ENCODE measurements around the gene WDR20.

WDR20 gene

DNA sequence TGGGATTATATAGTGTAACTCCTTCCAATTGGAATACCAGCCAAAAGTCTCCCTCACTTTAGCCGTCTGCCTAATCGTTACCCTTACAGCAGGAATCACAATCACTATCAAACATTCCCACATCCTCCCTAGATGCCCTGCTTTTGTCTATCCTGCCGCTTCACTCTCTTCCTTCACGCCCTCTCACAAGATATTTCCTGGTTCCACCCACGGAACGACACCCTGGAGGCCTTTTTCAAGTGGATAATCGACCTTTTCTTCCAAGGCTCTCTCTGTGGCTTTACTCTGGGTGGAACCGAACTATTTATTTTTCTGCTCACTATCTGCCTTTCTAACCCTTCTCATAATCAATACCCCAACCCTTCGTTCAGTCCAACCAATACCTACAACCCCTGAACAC lies 106.4 kb downstream of the WDR20 start:
- no peak for DNase-seq

DNA sequence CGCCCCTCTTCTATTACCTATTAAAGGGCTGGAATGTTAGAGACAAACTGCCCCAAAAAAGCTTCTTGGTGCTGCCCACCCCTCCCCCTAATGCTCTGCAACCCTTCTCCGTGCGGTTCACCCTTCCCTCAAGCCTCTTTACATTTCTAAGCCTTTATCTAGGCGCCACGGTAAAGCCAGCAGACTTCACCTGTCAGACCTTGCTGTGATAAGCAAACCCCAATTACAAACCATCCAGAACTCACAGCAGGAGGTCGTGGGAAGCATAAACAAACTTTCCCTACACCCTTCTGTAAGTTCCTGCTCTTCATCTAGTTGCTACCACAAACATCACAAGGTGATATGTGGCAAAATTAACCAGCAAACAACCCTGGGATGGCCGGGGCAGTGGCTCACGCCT lies 108.4 kb downstream of the WDR20 start:
- no peak for DNase-seq

DNA sequence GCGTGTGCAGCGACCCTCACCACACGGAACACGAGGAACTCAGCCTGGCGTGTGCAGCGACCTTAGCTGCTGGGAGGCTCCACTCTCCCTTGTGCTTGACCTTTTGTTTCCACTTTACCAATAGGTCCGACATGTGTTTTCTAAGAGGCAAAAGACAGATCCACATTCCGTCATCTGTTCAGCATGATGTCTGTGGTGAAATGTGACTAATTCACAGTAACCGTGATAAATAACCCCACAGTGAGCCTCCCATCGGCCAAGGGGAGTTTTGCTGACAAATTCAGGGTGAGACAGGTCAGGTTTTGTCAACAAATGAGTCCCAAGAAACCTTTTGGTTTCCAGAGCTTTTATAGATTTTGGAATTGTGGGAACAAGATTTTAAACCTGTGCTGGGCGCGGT lies 109.3 kb downstream of the WDR20 start:
- no peak for DNase-seq

DNA sequence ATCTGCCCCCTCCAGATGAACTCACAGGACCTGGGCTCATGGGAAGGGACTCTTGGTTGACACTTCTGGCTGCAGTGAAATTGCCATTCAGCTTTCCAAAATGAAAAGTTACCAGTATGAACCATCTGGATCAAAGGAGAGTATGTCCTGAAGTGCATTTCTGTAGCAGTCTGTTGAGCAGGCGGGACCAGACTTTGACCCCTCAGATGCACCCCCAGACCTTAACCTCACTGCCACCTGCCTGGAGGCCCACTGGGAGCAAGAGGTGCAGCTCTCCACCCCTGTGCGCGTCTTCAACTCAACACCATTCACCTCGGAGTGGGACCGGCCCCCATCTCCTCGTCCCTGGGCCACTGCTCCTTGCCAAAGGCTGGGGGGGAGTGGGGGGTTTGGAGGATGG lies 110.3 kb downstream of the WDR20 start:
- no peak for DNase-seq

DNA sequence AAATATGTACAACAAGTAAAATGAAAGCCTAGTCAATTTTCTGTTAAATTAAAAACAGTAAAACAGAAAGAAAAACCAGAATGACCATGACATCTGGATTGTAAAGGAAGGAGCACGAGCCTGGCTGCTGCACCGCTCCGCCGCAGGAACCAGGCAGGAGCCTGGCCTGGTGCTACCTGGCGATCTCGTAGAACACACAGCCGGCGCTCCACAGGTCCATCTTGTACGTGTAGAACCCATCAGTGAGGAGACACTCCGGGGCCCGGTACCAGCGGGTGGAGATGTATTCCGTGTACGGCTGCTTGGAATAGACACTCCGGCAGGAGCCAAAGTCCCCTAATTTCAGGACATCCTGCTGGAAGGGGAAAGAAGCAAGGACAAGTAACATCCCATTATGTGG lies 110.9 kb downstream of the WDR20 start:
- no peak for DNase-seq

DNA sequence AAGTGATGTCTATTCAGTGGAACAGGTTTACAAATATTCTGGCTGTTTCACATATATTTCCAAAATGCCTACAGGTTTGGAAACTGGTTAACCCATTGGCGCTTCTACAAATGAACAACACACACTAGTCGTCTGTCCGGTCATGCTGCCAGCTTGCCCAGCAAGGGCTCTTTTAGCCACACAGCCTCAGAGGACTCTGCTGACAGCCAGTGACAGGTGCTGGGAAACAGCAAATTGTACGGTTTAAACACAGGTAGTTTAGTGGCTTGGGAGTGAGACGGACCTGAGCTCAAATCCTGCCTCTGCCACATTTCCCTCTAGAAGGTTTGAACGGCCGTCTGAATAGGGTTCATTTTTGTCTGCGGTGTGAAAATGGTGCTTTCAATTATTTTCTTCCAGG lies 111.5 kb downstream of the WDR20 start:
- DNase-seq: no peak

DNA sequence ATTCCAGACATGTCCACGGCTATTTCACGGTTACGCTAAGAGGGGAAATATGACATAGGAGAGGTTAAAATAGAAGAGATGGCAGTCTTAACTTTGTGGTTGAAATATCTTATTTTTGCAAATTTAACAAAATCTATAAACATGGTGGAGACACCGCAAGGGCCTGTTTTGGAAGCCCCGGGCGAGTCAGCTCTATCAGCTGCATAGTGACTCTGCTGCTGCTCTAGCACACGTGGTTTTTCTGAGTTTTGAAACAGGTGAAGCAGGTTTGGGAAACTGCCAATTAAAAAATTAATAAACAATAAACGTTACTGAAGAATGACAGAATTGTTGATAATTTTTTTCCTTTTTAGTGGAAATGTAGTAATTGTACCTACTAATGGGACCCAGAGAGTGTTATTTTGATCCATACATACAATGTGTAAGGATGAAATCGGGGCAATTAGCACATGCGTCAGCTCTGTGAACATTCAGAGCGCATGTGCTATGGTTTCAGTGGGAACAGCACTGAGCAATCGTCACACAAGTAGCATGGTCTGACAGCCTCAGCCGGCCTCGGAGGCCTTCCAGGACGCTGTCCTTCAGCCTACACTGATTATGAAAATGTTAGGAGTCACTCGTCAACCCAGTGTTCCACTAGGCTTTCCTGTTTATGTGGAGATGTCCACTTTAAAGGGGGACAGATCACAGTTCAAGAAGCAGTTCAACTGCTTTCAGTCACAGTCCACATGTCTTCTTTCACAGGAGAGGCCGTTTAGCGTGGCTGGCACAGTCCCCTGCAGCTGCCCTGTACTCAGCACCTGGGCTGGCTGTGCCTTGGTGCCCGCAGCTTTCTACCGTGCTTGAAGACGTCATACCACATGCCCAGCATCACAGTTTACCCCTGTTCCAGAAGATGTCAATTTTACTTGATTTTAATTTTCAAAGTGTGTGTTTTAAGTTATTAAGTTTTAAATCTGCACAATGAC lies 113.4 kb downstream of the WDR20 start:
- no peak for DNase-seq

DNA sequence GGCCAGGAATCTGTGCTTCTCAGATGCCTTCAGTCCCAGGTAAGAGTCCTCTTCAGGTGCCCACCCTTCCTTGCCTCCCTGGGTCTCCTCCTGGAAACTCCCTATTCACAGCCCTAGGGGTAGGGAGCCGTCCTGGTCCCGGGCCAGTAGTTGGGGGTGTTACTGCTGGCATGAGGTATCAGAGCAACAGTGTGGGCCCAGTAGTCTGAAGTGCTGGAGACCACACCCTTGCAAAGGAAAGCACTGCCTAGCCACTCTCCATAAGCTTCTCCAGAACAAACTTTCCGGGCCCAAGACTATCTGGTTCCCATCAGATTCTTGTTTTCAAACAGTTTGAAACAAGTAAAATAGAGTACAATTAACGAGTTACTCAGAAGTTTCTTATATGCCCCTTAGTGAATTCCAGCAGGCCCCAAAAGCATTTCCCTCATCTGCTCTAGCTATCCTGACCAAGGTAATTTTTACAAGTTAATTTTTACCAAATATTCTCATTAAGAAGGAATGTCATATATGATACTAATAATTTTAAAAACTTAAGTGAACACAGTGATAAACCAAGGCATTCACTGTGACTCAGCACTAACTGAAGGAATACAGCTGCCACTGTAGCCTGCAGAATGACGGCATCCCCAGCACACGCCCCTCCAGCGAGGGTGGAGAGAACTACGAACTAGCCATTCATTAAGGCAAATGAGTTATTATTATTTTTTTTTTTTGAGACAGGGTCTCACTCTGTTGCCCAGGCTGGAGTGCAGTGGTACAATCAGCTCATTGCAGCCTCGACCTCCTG lies 115.9 kb downstream of the WDR20 start:
- DNase-seq: no peak

DNA sequence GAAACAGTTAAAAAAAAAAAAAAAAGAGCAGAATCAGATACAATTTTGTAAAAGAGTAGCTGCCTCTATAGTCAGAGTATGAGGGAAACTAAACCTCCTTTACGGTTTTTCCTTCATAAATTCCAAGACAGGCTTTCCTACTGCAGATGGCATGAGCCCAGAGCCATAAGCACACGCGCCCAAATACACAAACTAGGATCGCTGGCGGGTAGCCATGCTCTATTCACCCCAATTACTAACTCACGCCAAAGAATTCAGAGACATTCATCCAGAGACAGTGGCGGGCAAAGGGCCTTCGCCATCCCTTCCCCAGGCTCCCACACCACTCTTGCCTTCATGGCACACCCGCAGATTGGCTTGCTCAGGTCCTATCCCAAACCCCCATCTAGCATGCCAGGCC lies 117.0 kb downstream of the WDR20 start:
- DNase-seq: no peak

DNA sequence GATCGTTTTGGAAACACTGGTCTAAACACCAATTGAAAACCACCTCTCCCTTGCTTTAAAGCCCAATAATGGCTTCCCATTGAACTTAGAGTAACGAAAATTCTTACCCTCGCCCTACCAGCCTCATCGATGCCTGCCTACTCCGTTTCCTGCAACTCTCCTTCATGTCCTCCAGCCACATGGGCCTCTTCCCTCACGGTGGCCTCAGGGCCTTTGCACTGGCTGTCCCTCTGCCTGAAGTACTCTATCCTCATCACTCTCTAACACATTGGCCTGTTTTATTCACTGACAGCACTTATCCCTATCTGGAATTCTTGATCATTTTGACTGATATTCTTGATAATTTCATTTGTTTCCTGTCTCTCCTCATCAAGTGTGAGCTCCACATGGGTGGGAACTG lies 118.4 kb downstream of the WDR20 start:
- no peak for DNase-seq

Data from activated naive CD4-positive, alpha-beta T cell treated with anti-CD3 and anti-CD28 coated beads, Interleukin-2, amount 50 U/mL, for 16 hours (primary cell).